ENCODE results near the gene COL20A1. TPM values are rescaled to one million over a fixed set of nuclear protein-coding genes. Genes with fewer than 3 reads are reported as not detected.

COL20A1 gene
- total RNA-seq, 4 donors from 2014 or later: 0.32 TPM; not detected in 3

GRCh38 chr20:63373996-63374395, 81.0 kb downstream of the COL20A1 start:
- no peaks in the 10 kb centered on the region for H3K9me3 ChIP-seq
- no CpG with 5 or more reads among the region's 19 CpGs for WGBS
- H3K4me3 ChIP-seq: no peak overlapping the region
- intact Hi-C loops (cut with DNase I): no loop called here
- DNase-seq (ENCODE audit: extremely low spot score): no peak
- H3K4me1 ChIP-seq: peaks cover 0 to 5% (median 2%) of the 10 kb centered on the region in 4 donors
- no peak overlapping the region for H3K27ac ChIP-seq (replicated peaks in 1 of 4)
- H3K36me3 ChIP-seq: no peaks in the 10 kb centered on the region
- peaks cover 0 to 96% (median 11%) of the 10 kb centered on the region in 4 donors for H3K27me3 ChIP-seq
- TF ChIP-seq EP300 (IDR thresholded peaks at IDR 0.05) (no peak), POLR2AphosphoS5 (IDR thresholded peaks at IDR 0.05) (no peak), POLR2A (IDR thresholded peaks at IDR 0.05; ENCODE audit: low read depth) (no peak), CTCF (IDR thresholded peaks at IDR 0.05) (no peak)

- peaks cover 0 to 5% (median 2%) of the 10 kb centered on the region in 4 donors for H3K4me1 ChIP-seq
- DNase-seq (ENCODE audit: extremely low spot score): no peak
- intact Hi-C loops (cut with DNase I): no loop called here
- peaks cover 0 to 97% (median 11%) of the 10 kb centered on the region in 4 donors for H3K27me3 ChIP-seq
- no peaks in the 10 kb centered on the region for H3K9me3 ChIP-seq
- TF ChIP-seq POLR2A (IDR thresholded peaks at IDR 0.05; ENCODE audit: low read depth): no peak
- TF ChIP-seq CTCF (IDR thresholded peaks at IDR 0.05): no peak
- no peak for TF ChIP-seq EP300 (IDR thresholded peaks at IDR 0.05)
- TF ChIP-seq POLR2AphosphoS5 (IDR thresholded peaks at IDR 0.05): no peak
- no peaks in the 10 kb centered on the region for H3K36me3 ChIP-seq
- no peak overlapping the region for H3K27ac ChIP-seq (replicated peaks in 1 of 4)
- no peak overlapping the region for H3K4me3 ChIP-seq
- 80% methylated on average over 9 of the region's 12 CpGs for whole genome bisulfite sequencing
Observed at GRCh38 chr20:63374504-63374903, 81.5 kb downstream of the COL20A1 start.

GRCh38 chr20:63375438-63375837, 82.5 kb downstream of the COL20A1 start:
- TF ChIP-seq EP300 (IDR thresholded peaks at IDR 0.05) (no peak), CTCF (IDR thresholded peaks at IDR 0.05) (no peak), POLR2AphosphoS5 (IDR thresholded peaks at IDR 0.05) (no peak), POLR2A (IDR thresholded peaks at IDR 0.05; ENCODE audit: low read depth) (no peak)
- intact Hi-C loops (cut with DNase I): no loop called here
- Histone ChIP-seq H3K4me1 (peaks cover 0 to 5% (median 2%) of the 10 kb centered on the region in 4 donors), H3K4me3 (no peak overlapping the region), H3K27me3 (peaks cover 0 to 97% (median 11%) of the 10 kb centered on the region in 4 donors), H3K9me3 (no peaks in the 10 kb centered on the region), H3K36me3 (no peaks in the 10 kb centered on the region), H3K27ac (replicated peaks in 1 of 4) (no peak overlapping the region)
- 82% methylated on average over 2 of the region's 3 CpGs for WGBS
- DNase-seq (ENCODE audit: extremely low spot score): no peak

- Histone ChIP-seq H3K4me1 (peaks cover 0 to 10% (median 0%) of the 10 kb centered on the region in 4 donors), H3K4me3 (no peak overlapping the region), H3K9me3 (no peaks in the 10 kb centered on the region), H3K27ac (replicated peaks in 1 of 4) (no peak overlapping the region), H3K27me3 (peaks cover 0 to 97% (median 11%) of the 10 kb centered on the region in 4 donors), H3K36me3 (no peaks in the 10 kb centered on the region)
- WGBS: 41% methylated on average over 10 of the region's 31 CpGs
- TF ChIP-seq CTCF (IDR thresholded peaks at IDR 0.05) (no peak), POLR2A (IDR thresholded peaks at IDR 0.05; ENCODE audit: low read depth) (no peak), POLR2AphosphoS5 (IDR thresholded peaks at IDR 0.05) (no peak), EP300 (IDR thresholded peaks at IDR 0.05) (no peak)
- intact Hi-C loops (cut with DNase I): no loop called here
- DNase-seq (ENCODE audit: extremely low spot score): no peak
Observed at GRCh38 chr20:63376283-63377250, 83.6 kb downstream of the COL20A1 start.

All from esophagus muscularis mucosa (tissue), 4 donors.